KMS-11 (cell line): ENCODE data around the gene SLC22A2.

Source experiments
- H2AFZ ChIP-seq: fragments of 200-600 bp; sonication (generic); 2 replicates; pipeline ENCODE4 v1.6.1; 2016; ENCODE audit warnings: antibody characterized with exemption, mixed run types, low read depth
- H3K27ac ChIP-seq: fragments of 200-600 bp; sonication (generic); 2 replicates; pipeline ENCODE4 v1.6.1; 2016; ENCODE audit warnings: mild to moderate bottlenecking, mixed run types
- H3K27me3 ChIP-seq: fragments of 200-600 bp; sonication (generic); 2 replicates; pipeline ENCODE4 v1.6.1; 2017; ENCODE audit warnings: mild to moderate bottlenecking, low read depth, mixed run types, moderate library complexity; ENCODE audit not compliant: insufficient read depth
- H3K36me3 ChIP-seq: fragments of 200-600 bp; sonication (generic); 2 replicates; pipeline ENCODE4 v1.6.1; 2017; ENCODE audit warnings: mild to moderate bottlenecking, mixed run types; ENCODE audit not compliant: insufficient read depth
- H3K4me1 ChIP-seq: fragments of 200-600 bp; sonication (generic); 2 replicates; pipeline ENCODE4 v1.6.1; 2016; ENCODE audit warnings: mild to moderate bottlenecking, low read depth, mixed run types; ENCODE audit not compliant: poor library complexity, severe bottlenecking
- H3K4me2 ChIP-seq: fragments of 200-600 bp; sonication (generic); 2 replicates; pipeline ENCODE4 v1.7.0; 2016; ENCODE audit warnings: mild to moderate bottlenecking, mixed run types
- H3K4me3 ChIP-seq: fragments of 200-600 bp; sonication (generic); IDR thresholded peaks from 2 replicates; pipeline ENCODE4 v1.6.1; 2017; ENCODE audit warnings: low read depth, low read length, mixed read lengths; ENCODE audit not compliant: insufficient read depth
- H3K79me2 ChIP-seq: fragments of 200-600 bp; sonication (generic); 2 replicates; pipeline ENCODE4 v1.6.1; 2016; ENCODE audit warnings: low read depth, mixed run types; ENCODE audit not compliant: insufficient read depth
- H3K9ac ChIP-seq: fragments of 200-600 bp; sonication (generic); 2 replicates; pipeline ENCODE4 v1.6.1; 2016; ENCODE audit warnings: mild to moderate bottlenecking, mixed run types
- H4K20me1 ChIP-seq: fragments of 200-600 bp; sonication (generic); 2 replicates; pipeline ENCODE4 v1.6.1; 2016; ENCODE audit warnings: mild to moderate bottlenecking, mixed run types; ENCODE audit not compliant: insufficient read depth
- CTCF ChIP-seq: fragments of 200-600 bp; sonication (generic); conservative IDR thresholded peaks from 2 replicates; pipeline ENCODE4 v1.6.1; 2017; ENCODE audit warnings: low read depth, mild to moderate bottlenecking, antibody characterized with exemption, low read length, moderate library complexity, mixed read lengths

The SLC22A2 gene

GRCh38 chr6:160301339-160301738, 42.7 kb upstream of the SLC22A2 start:
- Histone ChIP-seq H3K9ac (no peak overlapping the region), H3K79me2 (no peaks in the 10 kb centered on the region), H4K20me1 (no peaks in the 10 kb centered on the region), H3K27ac (no peak overlapping the region), H3K4me1 (no peaks in the 10 kb centered on the region), H3K4me2 (no peak overlapping the region), H2AFZ (no peak overlapping the region), H3K4me3 (no peak overlapping the region), H3K27me3 (no peaks in the 10 kb centered on the region), H3K36me3 (no peaks in the 10 kb centered on the region)
- no peak for TF ChIP-seq CTCF

- H3K9ac ChIP-seq = no peak overlapping the region
Observed at GRCh38 chr6:160300076-160300695, 41.6 kb upstream of the SLC22A2 start.

GRCh38 chr6:160299559-160299958, 40.9 kb upstream of the SLC22A2 start:
- Histone ChIP-seq H2AFZ (no peak overlapping the region), H3K27me3 (no peaks in the 10 kb centered on the region), H3K27ac (no peak overlapping the region), H3K4me3 (no peak overlapping the region), H3K4me2 (no peak overlapping the region), H3K9ac (no peak overlapping the region), H3K36me3 (no peaks in the 10 kb centered on the region), H4K20me1 (no peaks in the 10 kb centered on the region), H3K79me2 (no peaks in the 10 kb centered on the region), H3K4me1 (no peaks in the 10 kb centered on the region)
- no peak for TF ChIP-seq CTCF

More at GRCh38 chr6:160300076-160300695, 41.6 kb upstream of the SLC22A2 start:
- no peaks in the 10 kb centered on the region for H3K79me2 ChIP-seq
- no peaks in the 10 kb centered on the region for H3K36me3 ChIP-seq
- no peak for TF ChIP-seq CTCF
- H4K20me1 ChIP-seq = no peaks in the 10 kb centered on the region
- no peak overlapping the region for H3K27ac ChIP-seq
- H3K4me2 ChIP-seq = no peak overlapping the region
- H3K27me3 ChIP-seq = no peaks in the 10 kb centered on the region
- H3K4me1 ChIP-seq = no peaks in the 10 kb centered on the region
- no peak overlapping the region for H3K4me3 ChIP-seq
- no peak overlapping the region for H2AFZ ChIP-seq

- no peaks in the 10 kb centered on the region for H3K27me3 ChIP-seq
- H4K20me1 ChIP-seq = no peaks in the 10 kb centered on the region
- no peaks in the 10 kb centered on the region for H3K79me2 ChIP-seq
- H3K9ac ChIP-seq = no peak overlapping the region
- H3K4me2 ChIP-seq = no peak overlapping the region
- no peaks in the 10 kb centered on the region for H3K36me3 ChIP-seq
- no peak for TF ChIP-seq CTCF
- no peak overlapping the region for H3K4me3 ChIP-seq
- no peak overlapping the region for H2AFZ ChIP-seq
- no peaks in the 10 kb centered on the region for H3K4me1 ChIP-seq
- no peak overlapping the region for H3K27ac ChIP-seq
Observed at GRCh38 chr6:160298121-160298520, 39.5 kb upstream of the SLC22A2 start.
